ENCODE data around the gene EXOG. TPM values are rescaled to one million over a fixed set of nuclear protein-coding genes. Genes with fewer than 3 reads are reported as not detected.

EXOG gene
- polyA plus RNA-seq, 1 donor (not counting 4 experiments of a cell fraction or from before 2014, with no cell fraction given) = 10.3 TPM

GRCh38 chr3:38549957-38550840, 54.1 kb downstream of the EXOG start:
- Histone ChIP-seq H3K4me1 (ENCODE audit: control insufficient read depth, extremely low read depth, insufficient read depth, low read length) (no peaks in the 10 kb centered on the region), H3K27ac (ENCODE audit: control insufficient read depth, insufficient read depth, low read length) (no peak overlapping the region), H3K9me3 (ENCODE audit: control insufficient read depth, low read depth, low read length) (no peaks in the 10 kb centered on the region), H3K4me3 (ENCODE audit: control insufficient read depth in 2 of 3, extremely low read depth in 1 of 3, insufficient read depth in 2 of 3, low read depth in 1 of 3, low read length in 3 of 3) (no peak overlapping the region), H3K36me3 (ENCODE audit: control insufficient read depth in 2 of 2, extremely low read depth in 1 of 2, insufficient read depth in 2 of 2, low read length in 2 of 2) (no peaks in the 10 kb centered on the region), H3K9ac (ENCODE audit: control insufficient read depth, extremely low read depth, insufficient read depth, low read length) (no peak overlapping the region), H3K79me2 (ENCODE audit: control insufficient read depth, insufficient read depth, low read length) (no peaks in the 10 kb centered on the region), H2AFZ (ENCODE audit: control insufficient read depth, low read length) (no peak overlapping the region), H3K27me3 (ENCODE audit: control insufficient read depth, extremely low read depth, insufficient read depth, low read length) (no peaks in the 10 kb centered on the region), H4K20me1 (ENCODE audit: control insufficient read depth, extremely low read depth, insufficient read depth, low read length) (no peaks in the 10 kb centered on the region), H3K4me2 (ENCODE audit: control insufficient read depth, extremely low read depth, insufficient read depth, low read depth, low read length) (no peak overlapping the region), H3K9me1 (ENCODE audit: control insufficient read depth, extremely low read depth, insufficient read depth, low read length) (no peaks in the 10 kb centered on the region)
- FAIRE-seq = no peak
- no peak for DNase-seq (ENCODE audit: low read depth, low spot score)
- TF ChIP-seq EZH2 (IDR thresholded peaks at IDR 0.05; ENCODE audit: low read length) = no peak
- no peak for TF ChIP-seq CTCF (optimal IDR thresholded peaks at IDR 0.05 in 1 of 3, IDR thresholded peaks at IDR 0.05 in 1 of 3, conservative IDR thresholded peaks at IDR 0.05 in 1 of 3; ENCODE audit: extremely low read depth in 1 of 3, insufficient read depth in 2 of 3, low read length in 3 of 3)
- dilution Hi-C loops (cut with MboI; ENCODE audit: extremely low pct_ligation_motif_present, low sequenced_read_pairs) = no loop called here

- H3K4me1 ChIP-seq (ENCODE audit: control insufficient read depth, extremely low read depth, insufficient read depth, low read length) = no peaks in the 10 kb centered on the region
- TF ChIP-seq CTCF (optimal IDR thresholded peaks at IDR 0.05 in 1 of 3, IDR thresholded peaks at IDR 0.05 in 1 of 3, conservative IDR thresholded peaks at IDR 0.05 in 1 of 3; ENCODE audit: extremely low read depth in 1 of 3, insufficient read depth in 2 of 3, low read length in 3 of 3) = no peak
- no peak for TF ChIP-seq EZH2 (IDR thresholded peaks at IDR 0.05; ENCODE audit: low read length)
- no peaks in the 10 kb centered on the region for H3K79me2 ChIP-seq (ENCODE audit: control insufficient read depth, insufficient read depth, low read length)
- no peaks in the 10 kb centered on the region for H3K9me3 ChIP-seq (ENCODE audit: control insufficient read depth, low read depth, low read length)
- dilution Hi-C loops (cut with MboI; ENCODE audit: extremely low pct_ligation_motif_present, low sequenced_read_pairs) = no loop called here
- no peak overlapping the region for H3K9ac ChIP-seq (ENCODE audit: control insufficient read depth, extremely low read depth, insufficient read depth, low read length)
- H3K36me3 ChIP-seq (ENCODE audit: control insufficient read depth in 2 of 2, extremely low read depth in 1 of 2, insufficient read depth in 2 of 2, low read length in 2 of 2) = no peaks in the 10 kb centered on the region
- H2AFZ ChIP-seq (ENCODE audit: control insufficient read depth, low read length) = no peak overlapping the region
- H3K4me2 ChIP-seq (ENCODE audit: control insufficient read depth, extremely low read depth, insufficient read depth, low read depth, low read length) = no peak overlapping the region
- no peaks in the 10 kb centered on the region for H3K9me1 ChIP-seq (ENCODE audit: control insufficient read depth, extremely low read depth, insufficient read depth, low read length)
- H3K4me3 ChIP-seq (ENCODE audit: control insufficient read depth in 2 of 3, extremely low read depth in 1 of 3, insufficient read depth in 2 of 3, low read depth in 1 of 3, low read length in 3 of 3) = no peak overlapping the region
- no peaks in the 10 kb centered on the region for H4K20me1 ChIP-seq (ENCODE audit: control insufficient read depth, extremely low read depth, insufficient read depth, low read length)
- no peaks in the 10 kb centered on the region for H3K27me3 ChIP-seq (ENCODE audit: control insufficient read depth, extremely low read depth, insufficient read depth, low read length)
- no peak for DNase-seq (ENCODE audit: low read depth, low spot score)
- FAIRE-seq = no peak
- no peak overlapping the region for H3K27ac ChIP-seq (ENCODE audit: control insufficient read depth, insufficient read depth, low read length)
These were observed 55.1 kb downstream of the EXOG start for GRCh38 chr3:38551026-38551832.
